ENCODE results near the gene CALML5.

- TF ChIP-seq EZH2 (IDR thresholded peaks at IDR 0.05; ENCODE audit: borderline replicate concordance, low read depth, low read length, poor library complexity, severe bottlenecking) (no peak), CTCF (conservative IDR thresholded peaks at IDR 0.05; ENCODE audit: low read depth, low read length) (no peak)
Measured at GRCh38 chr10:5538446-5538845, 39.1 kb upstream of the CALML5 start.

All from A673 (cell line).